DMS 273 treated with DMSO at 0.1 percent for 48 hours (cell line): ENCODE measurements around the gene NUCKS1.
A peak's percentile ranks its signal among the peaks of the same experiment; 100 is the strongest.

Experiments used
- DNase-seq: peaks from one replicate; lab custom pipeline; 2025; lab: John Stamatoyannopoulos, UW

NUCKS1 gene

GRCh38 chr1:205750138-205751035 is at the start of gene NUCKS1:
Gene NUCKS1 (minus strand): TSS chr1:205750182. CDS start chr1:205749973, 209 bp downstream.
- peak; percentile 98 for DNase-seq

GRCh38 chr1:205798577-205798976 is 48.6 kb upstream of the NUCKS1 start:
- DNase-seq = no peak

- no peak for DNase-seq
Observed at GRCh38 chr1:205797168-205797567, 47.2 kb upstream of the NUCKS1 start.

- DNase-seq = no peak
Observed at GRCh38 chr1:205794011-205794730, 44.2 kb upstream of the NUCKS1 start.

- DNase-seq = no peak
Observed at GRCh38 chr1:205792961-205793673, 43.1 kb upstream of the NUCKS1 start.

- no peak for DNase-seq
Observed at GRCh38 chr1:205792481-205792881, 42.5 kb upstream of the NUCKS1 start.

GRCh38 chr1:205791568-205792180 is 41.7 kb upstream of the NUCKS1 start:
- peak; percentile 37 for DNase-seq

- no peak for DNase-seq
Observed at GRCh38 chr1:205787287-205787916, 37.4 kb upstream of the NUCKS1 start.

GRCh38 chr1:205786601-205787000 is 36.6 kb upstream of the NUCKS1 start:
- no peak for DNase-seq

- no peak for DNase-seq
Observed at GRCh38 chr1:205785446-205785845, 35.5 kb upstream of the NUCKS1 start.

GRCh38 chr1:205783904-205784303 is 33.9 kb upstream of the NUCKS1 start:
- DNase-seq = no peak

- DNase-seq = no peak
Observed at GRCh38 chr1:205783433-205783795, 33.4 kb upstream of the NUCKS1 start.

- DNase-seq = no peak
Observed at GRCh38 chr1:205782627-205783432, 32.8 kb upstream of the NUCKS1 start.

- DNase-seq = no peak
Observed at GRCh38 chr1:205780335-205780734, 30.4 kb upstream of the NUCKS1 start.

- DNase-seq = no peak
Observed at GRCh38 chr1:205777994-205778393, 28.0 kb upstream of the NUCKS1 start.

- DNase-seq = no peak
Observed at GRCh38 chr1:205775717-205776056, 25.7 kb upstream of the NUCKS1 start.

- DNase-seq = peak; percentile 80
Observed at GRCh38 chr1:205775015-205775716, 25.2 kb upstream of the NUCKS1 start, which contains the start of gene RAB29. Gene RAB29 (minus strand): TSS chr1:205775482. CDS start chr1:205774956, 526 bp downstream.

GRCh38 chr1:205774198-205775014 is 24.4 kb upstream of the NUCKS1 start:
- no peak for DNase-seq

- DNase-seq = no peak
Observed at GRCh38 chr1:205772607-205773032, 22.6 kb upstream of the NUCKS1 start.
